ENCODE data around the gene MRPL37.

DNA sequence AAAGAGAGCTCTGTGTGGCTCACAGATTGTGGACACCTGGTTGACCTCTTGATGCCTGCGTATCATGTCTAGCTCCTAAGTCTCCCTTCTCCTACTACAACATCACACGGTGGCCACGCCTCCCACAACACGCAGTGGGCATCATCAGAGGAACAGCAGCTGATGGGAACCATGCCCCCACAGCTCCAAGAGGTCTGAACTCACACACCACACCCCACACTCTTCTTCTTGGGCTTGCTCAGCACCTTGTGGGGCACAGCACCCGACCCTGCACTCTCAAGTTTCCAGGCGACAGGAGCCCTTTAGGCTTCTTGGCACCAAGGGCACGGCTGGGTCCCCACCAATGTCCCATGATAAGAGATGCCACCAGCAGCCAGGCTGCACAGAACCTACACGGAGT is 28.4 kb upstream of the MRPL37 start:
- TF ChIP-seq, protein P1, sequence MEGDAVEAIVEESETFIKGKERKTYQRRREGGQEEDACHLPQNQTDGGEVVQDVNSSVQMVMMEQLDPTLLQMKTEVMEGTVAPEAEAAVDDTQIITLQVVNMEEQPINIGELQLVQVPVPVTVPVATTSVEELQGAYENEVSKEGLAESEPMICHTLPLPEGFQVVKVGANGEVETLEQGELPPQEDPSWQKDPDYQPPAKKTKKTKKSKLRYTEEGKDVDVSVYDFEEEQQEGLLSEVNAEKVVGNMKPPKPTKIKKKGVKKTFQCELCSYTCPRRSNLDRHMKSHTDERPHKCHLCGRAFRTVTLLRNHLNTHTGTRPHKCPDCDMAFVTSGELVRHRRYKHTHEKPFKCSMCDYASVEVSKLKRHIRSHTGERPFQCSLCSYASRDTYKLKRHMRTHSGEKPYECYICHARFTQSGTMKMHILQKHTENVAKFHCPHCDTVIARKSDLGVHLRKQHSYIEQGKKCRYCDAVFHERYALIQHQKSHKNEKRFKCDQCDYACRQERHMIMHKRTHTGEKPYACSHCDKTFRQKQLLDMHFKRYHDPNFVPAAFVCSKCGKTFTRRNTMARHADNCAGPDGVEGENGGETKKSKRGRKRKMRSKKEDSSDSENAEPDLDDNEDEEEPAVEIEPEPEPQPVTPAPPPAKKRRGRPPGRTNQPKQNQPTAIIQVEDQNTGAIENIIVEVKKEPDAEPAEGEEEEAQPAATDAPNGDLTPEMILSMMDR (conservative IDR thresholded peaks at IDR 0.05; ENCODE audit: low read length), result no peak
- TF ChIP-seq EZH2phosphoT487 (IDR thresholded peaks at IDR 0.05; ENCODE audit: borderline replicate concordance, low read depth, low read length), result no peak

Measured in OCI-LY7 (cell line).